NAMALWA (cell line): Measurements from ENCODE around the gene RNF2.
A peak's percentile ranks its signal among the peaks of the same experiment; 100 is the strongest.
"Not testable (repeated sequence)": the region's sequence is repeated elsewhere in the genome, so short reads cannot be mapped to it uniquely, and the experiment has no call there.

Experiments used
- DNase-seq: peaks from one replicate; pipeline ENCODE4 v3.0.0-alpha.2; 2015; ENCODE audit warnings: low spot score

The RNF2 gene

GRCh38 chr1:185044981-185045813 is at the start of gene RNF2:
RNF2 (plus strand) TSS chr1:185045558; CDS start chr1:185087554, 41,996 bp downstream.
- DNase-seq = peak; percentile 90

- DNase-seq = not testable (repeated sequence)
Measured at GRCh38 chr1:184999974-185000373, 45.4 kb upstream of the RNF2 start.

GRCh38 chr1:185001312-185001880 is 44.0 kb upstream of the RNF2 start:
- not testable (repeated sequence) for DNase-seq

GRCh38 chr1:185008838-185009237 is 36.5 kb upstream of the RNF2 start:
- no peak for DNase-seq

- DNase-seq = no peak
Measured at GRCh38 chr1:185010361-185010760, 35.0 kb upstream of the RNF2 start.

- DNase-seq = no peak
Measured at GRCh38 chr1:185014941-185015340, 30.4 kb upstream of the RNF2 start.

- no peak for DNase-seq
Measured at GRCh38 chr1:185015631-185016030, 29.7 kb upstream of the RNF2 start.

GRCh38 chr1:185016880-185017279 is 28.5 kb upstream of the RNF2 start:
- no peak for DNase-seq

- DNase-seq = no peak
Measured at GRCh38 chr1:185017338-185017737, 28.0 kb upstream of the RNF2 start.

- DNase-seq = no peak
Measured at GRCh38 chr1:185017966-185018365, 27.4 kb upstream of the RNF2 start.

GRCh38 chr1:185027252-185027882 is 18.0 kb upstream of the RNF2 start:
- DNase-seq = no peak

- DNase-seq = no peak
Measured at GRCh38 chr1:185033686-185034085, 11.7 kb upstream of the RNF2 start.

GRCh38 chr1:185035258-185035657 is 10.1 kb upstream of the RNF2 start:
- no peak for DNase-seq

GRCh38 chr1:185038813-185039376 is 6.5 kb upstream of the RNF2 start:
- DNase-seq = no peak

- DNase-seq = no peak
Measured at GRCh38 chr1:185039726-185040407, 5.5 kb upstream of the RNF2 start.

- no peak for DNase-seq
Measured at GRCh38 chr1:185040408-185040735, 5.0 kb upstream of the RNF2 start.

- DNase-seq = no peak
Measured at GRCh38 chr1:185041742-185042141, 3.6 kb upstream of the RNF2 start.

- no peak for DNase-seq
Measured at GRCh38 chr1:185042737-185043136, 2.6 kb upstream of the RNF2 start.

GRCh38 chr1:185044387-185044786 is 971 bp upstream of the RNF2 start:
- DNase-seq = no peak

- peak; percentile 51 for DNase-seq
Measured at GRCh38 chr1:185045814-185046492, 595 bp downstream of the RNF2 start.

- no peak for DNase-seq
Measured at GRCh38 chr1:185046668-185047067, 1.3 kb downstream of the RNF2 start.

GRCh38 chr1:185049670-185050069 is 4.3 kb downstream of the RNF2 start:
- DNase-seq = no peak
